ENCODE results near the gene MINDY2. TPM values are rescaled to one million over a fixed set of nuclear protein-coding genes. Genes with fewer than 3 reads are reported as not detected.

The MINDY2 gene, protein sequence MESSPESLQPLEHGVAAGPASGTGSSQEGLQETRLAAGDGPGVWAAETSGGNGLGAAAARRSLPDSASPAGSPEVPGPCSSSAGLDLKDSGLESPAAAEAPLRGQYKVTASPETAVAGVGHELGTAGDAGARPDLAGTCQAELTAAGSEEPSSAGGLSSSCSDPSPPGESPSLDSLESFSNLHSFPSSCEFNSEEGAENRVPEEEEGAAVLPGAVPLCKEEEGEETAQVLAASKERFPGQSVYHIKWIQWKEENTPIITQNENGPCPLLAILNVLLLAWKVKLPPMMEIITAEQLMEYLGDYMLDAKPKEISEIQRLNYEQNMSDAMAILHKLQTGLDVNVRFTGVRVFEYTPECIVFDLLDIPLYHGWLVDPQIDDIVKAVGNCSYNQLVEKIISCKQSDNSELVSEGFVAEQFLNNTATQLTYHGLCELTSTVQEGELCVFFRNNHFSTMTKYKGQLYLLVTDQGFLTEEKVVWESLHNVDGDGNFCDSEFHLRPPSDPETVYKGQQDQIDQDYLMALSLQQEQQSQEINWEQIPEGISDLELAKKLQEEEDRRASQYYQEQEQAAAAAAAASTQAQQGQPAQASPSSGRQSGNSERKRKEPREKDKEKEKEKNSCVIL
- 10.8 TPM for polyA plus RNA-seq (2013, experiment 1 of 2; ENCODE audit: insufficient read length)
- polyA plus RNA-seq (2013, experiment 2 of 2; ENCODE audit: insufficient read length) = 10.8 TPM

DNA sequence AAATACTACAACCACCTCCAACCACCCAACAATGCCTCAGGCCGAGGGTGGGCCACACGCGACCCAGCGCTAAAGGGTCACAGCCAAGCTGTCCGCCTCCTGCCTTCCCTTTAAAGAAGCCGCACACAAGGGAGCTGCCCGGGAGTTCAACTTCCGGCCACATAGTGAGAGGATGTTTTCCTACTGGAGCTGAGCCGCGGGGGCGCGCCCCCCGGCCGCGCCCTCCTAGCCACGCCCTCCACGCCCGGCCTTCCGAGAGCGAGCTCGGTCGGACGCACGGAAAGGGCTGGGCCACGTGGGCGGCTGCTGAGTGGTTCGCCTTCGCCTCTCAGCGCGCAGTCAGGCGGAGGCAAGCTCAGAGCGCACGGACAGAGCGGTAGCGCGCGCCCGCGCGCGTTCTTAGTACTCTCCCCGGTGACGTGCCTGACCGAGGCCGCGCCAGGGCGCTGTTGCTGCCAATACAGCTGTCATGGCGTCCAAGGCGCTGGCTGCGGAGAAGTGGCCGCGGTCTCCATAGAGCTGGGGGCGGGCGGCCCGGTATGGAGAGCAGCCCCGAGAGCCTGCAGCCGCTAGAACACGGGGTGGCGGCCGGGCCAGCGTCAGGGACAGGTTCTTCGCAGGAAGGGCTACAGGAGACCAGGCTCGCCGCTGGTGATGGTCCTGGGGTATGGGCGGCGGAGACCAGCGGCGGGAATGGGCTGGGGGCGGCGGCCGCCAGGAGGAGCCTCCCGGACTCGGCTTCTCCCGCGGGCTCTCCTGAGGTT lies at the start of gene MINDY2:
Gene MINDY2, plus strand, starts transcription at position 446 of the 764 bp plus-strand sequence. Its CDS starts 94 bp downstream, at position 540.
- DNase-seq = peak; percentile 99

DNA sequence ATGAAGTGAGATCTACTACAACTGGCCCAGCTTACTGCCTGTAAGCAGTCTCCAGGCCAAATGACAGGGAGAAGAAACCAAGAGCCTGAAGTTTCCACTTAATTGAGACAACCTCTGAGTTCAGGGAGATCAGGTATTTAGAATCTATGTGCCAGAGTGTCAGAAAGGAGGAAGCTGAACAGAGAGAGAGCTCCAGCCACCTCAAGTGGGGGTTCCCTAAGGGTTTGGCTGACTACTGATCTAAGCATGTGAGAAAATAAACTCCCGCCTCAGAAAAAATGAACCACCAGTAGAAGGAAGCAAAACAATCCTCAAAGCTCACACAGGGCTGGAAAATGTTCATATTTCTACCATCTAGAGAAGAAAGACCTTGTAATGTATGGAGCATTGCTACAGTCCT lies 46.6 kb upstream of the MINDY2 start:
- DNase-seq = peak; percentile 56

DNA sequence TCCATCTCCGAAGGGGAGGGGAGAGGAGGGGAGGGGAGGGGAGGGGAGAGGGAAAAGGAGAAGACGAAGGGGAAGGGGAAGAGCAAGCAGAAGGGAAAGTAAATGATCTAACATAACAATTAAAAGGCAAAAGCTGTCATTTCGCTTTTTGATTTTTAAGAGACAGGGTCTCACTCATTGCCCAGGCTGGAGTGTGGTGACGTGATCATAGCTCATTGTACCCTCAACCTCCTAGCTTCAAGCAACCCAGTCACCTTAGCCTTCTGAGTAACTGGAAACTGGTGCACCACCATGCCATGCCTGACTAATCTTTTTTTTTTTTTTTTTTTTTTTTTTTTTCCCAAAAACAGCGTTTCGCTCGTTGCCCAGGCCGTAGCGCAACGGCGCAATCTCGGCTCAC lies 44.2 kb upstream of the MINDY2 start:
- DNase-seq = no peak

DNA sequence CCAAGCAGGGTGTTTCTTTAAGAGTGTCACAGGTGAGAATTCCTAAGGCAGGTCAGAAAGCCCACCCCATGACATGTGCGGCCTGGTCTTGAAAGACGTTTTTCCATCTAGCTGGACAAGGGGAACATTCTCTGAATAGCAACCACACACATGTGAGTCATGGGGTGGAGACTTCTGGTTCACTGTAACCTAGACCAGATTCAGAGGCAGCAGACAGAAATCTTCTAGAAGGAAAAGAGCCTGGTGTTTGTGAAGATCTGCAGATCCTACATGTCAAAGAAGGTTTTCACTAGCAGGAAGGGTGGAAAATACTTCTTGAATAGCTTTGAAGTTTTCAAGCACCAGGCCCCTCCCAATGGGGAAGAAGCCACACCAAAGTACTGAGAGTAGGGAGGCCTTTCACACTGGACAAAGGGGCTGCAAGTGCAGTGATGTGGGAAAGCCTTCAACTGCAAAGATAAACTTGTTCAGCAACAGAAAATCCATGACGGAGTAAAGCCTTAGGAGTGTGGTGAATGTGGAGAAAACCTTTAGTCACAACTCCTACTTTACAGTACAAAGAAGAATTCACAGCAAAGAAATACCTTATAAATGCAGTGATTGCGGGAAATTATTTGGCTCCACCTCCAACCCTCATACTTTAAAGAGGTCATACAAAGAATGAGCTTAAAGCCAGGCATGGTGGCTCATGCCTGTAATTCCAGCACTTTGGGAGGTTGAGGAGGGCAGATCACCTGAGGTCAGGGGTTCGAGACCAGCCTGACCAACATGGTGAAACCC lies 39.2 kb upstream of the MINDY2 start:
- DNase-seq = peak; percentile 58

DNA sequence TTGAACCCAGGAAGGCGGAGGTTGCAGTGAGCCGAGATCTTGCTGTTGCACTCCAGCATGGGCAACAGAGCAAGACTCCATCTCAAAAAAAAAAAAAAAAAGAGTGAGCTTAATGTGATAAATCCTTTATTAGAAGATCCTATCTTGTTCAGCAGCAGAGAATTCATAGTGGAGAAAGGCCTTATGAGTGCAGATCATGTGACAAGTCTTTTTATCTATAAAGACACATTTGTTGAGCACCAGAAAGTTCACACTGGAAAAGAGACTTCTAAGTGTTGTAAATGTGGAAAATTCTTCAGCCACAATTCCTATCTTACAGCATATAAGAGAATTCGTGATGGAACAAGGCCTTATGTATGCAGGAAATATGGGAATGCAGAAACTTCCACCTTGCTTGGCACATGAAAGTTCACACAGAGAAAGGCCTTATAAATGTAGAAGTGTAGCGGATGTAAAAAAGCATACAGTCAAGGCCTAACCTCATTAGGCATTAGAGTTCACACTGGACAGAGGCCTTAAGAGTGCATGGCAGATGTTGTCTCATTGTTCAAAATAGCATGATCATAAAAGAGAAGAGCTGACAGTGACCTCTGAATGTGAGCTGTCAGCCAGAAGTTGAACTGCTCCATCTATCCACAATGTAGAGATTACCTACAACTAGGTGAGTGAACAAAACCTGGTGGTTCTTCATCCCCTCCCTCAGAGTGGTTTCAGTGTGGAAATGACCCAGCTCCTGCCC lies 38.3 kb upstream of the MINDY2 start:
- DNase-seq = no peak

DNA sequence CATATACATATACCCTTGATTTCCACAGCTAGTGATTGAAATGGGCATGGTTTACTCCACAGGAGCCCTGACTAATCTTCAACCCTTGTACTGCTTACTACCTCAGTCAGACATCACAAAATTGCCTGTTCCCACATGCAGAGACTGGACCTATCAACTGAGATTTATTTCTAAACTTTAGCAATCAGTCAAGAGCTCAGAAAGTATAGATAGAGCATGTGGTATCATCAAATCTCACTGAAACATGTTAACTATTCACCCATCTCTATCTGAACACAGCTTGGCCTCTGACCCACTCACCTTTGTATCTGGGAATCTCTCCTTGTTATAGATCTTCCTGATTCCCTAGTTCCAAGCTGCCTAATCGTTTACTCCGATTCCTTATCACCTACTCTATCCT lies 36.2 kb upstream of the MINDY2 start:
- no peak for DNase-seq

DNA sequence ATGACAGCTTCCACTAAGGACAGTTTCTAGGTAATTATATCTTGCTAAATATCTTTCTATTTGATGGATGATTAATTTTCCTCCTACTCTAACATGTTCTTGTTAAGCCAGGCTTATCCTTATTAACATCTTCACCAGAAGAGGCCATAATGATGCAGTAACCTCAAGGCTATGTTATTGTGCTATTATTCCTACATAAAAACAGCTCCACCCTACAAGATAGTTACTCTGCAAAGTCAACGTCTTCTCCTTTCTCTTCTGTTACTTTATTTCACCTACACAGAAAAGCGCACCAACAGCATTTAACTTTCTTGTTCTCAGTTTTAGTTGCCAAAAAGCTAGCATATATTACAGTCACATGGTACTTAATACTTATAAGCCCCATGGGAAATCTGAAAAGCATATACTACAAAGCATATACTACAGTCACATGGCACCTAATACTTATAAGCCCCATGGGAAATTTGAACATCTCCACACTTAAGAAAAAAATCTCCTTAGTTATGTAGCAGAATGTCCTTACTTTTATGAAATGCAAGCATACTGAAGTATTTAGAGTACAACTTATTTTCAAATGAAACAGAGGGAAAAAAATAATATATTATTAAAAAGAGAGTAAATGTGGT lies 35.0 kb upstream of the MINDY2 start:
- DNase-seq = no peak

DNA sequence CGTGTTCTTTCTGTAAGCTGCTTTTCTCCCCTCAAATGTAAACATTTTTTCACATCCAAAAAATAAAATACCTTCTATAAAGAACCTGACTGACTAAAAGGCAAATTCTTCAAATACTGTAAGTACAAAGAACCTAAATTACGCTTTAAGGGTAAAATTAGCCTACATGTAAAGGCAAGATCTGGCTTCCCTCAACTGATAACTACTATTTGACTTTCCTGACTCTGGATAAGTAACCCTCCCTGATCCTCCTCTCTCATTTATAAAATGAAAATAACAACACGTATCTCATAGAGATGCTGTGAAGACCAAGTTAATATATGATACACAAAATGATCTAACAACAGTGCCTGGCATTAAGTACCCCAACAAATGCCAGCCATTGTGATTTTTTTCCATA lies 33.8 kb upstream of the MINDY2 start:
- DNase-seq = no peak

DNA sequence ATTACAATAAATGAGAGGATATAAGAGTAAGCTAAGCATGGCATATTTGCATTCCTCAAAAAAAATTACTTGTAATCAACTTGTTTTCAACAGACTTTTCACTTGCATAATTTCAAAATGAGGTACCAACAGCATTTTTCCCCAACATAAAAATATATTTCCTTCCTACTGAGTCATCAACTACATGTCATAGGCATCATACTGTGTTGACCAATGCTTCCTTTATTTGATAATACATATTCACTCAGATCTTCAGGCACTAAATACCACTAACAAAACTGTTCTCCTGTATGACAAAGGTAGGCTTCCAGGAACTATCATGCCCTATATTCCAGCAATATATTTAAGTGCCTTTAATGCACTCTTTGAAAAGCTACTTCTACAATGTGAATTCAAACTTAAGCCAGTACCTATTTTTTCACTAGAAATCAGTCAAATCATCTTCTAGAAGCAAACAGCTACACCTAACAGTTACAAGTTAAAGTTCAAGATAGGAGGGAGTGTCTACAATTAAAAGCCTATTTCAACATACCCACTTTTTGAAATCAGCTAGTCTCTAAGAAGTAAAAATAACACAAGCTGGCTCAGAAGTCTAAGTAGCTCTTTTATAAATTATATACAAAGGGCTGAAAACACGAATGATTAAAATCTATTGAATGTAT lies 32.9 kb upstream of the MINDY2 start:
- DNase-seq = peak; percentile 12

DNA sequence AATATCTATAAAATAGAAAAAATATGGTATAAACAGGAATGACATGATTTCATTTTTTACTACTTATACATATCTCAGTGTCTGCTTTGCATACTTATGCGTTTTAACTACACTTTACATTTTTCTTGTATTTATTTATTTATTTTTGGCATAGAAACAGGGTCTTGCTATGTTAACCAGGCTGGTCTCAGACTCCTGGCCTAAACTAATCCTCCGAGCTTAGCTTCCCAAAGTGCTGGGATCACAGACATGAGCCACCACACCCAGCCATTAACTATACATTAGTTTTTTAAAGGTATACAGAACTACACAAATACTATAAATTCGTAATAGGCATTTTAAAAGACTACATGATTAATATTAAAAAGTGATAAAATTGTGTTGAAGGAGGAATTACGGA lies 30.7 kb upstream of the MINDY2 start:
- no peak for DNase-seq

DNA sequence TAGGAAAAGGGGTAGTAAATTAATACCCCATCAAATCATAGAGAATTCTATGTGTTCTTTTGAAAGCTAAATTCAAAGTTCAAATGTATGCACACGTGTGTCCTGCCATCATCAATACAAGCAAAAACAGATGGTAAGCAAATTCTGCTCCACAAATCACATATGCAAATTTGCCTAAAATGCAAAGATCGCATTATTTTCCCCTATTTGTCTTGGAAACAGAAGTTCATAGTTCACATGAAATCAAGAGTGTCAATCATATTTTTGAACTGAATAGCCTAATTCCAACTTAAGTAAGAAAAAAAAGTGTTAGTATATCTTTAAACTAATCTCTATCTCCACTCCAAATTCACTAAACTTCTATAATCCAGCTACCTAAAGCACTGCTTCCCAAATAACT lies 30.1 kb upstream of the MINDY2 start:
- no peak for DNase-seq

DNA sequence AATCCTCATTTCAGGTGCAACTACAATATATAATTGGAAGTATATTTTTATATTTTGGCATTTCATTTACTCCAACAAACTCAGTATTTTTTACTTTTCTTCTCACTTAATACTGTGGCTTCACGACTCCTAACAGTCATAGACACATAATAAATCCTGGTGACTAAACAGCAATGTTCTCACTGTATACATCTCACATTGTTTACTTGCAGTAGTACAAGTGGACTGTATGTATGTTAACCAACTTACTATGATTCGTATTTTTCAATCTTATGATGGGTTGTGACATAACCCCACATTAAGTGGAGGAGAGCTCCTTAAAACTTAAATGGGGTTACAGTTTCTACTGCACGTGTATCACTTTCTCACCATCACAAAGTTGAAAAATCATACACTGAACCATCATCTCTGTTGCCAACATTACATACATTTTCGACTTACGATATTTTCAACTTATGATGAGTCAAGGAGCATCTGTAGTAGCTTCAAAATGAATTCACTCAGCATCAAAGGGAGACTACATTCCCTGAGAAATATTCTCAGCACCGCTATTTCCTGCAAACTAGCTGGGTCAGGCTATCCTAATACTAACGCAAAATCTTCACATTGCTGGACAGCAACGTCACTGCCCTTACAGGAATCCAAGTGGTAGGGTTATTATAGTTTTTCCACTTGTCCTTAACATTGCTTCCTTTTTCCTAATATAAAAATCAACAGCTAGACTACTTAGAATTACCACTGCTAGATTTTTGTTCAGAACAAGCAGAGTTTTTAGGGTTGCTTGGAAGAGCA lies 28.9 kb upstream of the MINDY2 start:
- peak; percentile 84 for DNase-seq

DNA sequence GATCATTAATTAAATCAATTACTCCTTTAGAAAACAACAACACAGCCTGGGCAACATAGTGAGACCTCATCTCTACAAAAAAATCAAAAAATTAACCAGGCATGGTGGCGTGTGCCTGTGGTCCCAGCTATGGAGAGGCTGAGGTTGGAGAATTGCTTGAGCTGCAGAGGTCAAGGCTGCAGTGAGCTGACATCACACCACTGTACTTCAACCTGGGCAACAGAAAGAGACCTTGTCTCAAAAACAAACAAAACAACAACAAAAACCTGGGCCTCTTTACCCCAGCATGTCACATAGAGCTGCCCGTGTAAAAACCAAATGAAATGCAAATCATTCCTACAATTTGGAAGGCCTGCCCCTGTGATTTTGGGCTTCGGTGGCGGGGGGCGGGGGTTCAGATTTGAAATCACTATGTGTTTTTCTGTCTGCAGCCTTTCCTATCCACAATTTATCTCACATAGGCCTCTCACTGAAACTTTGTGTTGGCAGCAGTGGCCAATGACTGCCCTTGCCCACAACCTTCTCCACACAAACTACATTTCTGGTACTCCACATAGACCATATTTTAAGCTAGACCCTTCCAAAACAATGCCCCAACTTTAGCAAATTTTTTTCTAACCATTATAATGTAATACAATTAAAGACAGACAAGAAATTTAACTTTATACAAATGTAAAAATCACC lies 28.1 kb upstream of the MINDY2 start:
- DNase-seq = no peak

DNA sequence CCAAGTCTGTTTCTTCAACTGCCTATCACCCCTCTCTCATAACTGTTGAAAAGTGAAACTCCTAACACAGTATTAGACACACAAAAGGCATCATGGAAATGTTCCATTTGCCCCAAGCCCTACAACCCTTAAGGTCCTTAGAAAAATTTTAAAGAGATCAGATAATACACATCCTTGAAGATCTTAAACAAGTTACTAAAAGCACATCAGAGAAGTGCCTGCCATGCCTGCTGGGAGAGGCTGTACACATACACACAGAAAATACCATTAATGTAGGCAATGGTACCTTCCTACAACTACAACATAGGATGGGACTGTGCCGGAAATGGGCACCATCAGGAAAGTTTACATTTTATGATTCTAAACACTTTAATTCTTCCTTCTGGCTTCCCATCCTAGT lies 24.9 kb upstream of the MINDY2 start:
- no peak for DNase-seq

DNA sequence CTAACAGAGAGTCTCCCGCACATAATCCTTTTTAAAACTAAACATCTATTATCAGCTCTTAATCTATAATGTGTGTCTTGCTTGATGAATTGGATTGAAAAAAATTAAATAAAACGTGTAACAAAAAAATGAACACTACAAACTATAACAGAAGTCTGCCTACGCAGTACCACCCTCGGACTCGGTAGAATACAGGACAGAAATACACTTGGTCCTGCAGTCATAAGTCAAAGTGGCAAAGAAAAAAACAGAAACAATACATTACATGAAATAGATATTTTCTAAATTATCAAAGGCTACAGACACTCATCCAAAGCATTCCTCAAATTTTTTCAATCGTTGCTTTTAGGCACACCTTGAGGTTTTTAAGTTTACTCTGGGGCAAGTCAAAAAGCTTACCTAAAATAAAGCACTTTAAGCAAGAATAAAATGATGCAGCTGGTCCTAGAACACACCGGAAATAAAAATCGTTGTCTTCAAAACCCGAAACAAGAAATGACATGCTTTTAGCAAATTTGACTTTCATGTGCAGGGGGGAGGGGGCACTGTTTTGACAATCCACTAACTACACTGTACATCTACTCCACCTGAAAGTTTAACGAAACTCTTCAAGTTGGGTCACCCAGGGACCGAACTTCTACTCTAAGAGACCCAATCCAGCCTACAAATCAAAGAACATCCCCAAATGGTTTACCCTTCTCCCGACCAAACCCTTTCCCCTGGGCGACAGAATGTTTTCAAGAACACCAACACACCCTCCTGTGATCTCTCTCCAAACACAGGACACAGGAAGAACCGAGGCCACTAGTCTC lies 22.9 kb upstream of the MINDY2 start:
- DNase-seq = no peak

DNA sequence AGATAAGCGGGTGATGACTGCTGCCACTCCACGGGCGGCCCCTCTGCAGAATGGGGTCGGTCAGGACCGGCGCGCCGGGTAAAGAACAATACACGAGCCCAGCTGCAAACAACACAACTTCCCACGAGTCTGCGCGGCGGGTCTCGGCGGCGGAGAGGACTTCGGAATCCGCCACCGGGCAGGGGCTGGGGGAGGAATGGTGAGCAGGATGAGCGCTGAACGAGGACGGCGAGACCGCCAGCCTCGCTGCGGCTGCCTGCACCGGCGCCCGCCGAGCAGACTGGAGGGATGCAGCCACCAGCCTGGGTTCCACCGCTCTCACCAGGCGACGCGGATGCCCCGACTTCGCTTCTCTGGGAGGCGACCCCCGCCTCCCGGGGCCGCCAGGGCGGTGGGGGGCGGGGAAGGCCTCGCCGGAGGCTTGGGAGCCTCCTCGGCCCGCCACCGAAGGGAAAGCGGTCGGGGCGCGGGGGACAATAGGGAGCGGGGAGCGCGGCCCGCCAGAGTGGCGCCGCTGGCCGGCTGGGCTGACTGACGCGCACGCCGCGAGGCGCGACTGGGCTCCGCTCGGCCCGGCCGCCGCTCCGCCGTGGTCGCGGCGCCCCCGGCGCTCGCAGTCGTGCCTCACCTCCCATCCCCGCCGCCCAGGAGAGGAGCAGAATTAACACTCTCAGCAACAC lies 22.1 kb upstream of the MINDY2 start:
- no peak for DNase-seq

DNA sequence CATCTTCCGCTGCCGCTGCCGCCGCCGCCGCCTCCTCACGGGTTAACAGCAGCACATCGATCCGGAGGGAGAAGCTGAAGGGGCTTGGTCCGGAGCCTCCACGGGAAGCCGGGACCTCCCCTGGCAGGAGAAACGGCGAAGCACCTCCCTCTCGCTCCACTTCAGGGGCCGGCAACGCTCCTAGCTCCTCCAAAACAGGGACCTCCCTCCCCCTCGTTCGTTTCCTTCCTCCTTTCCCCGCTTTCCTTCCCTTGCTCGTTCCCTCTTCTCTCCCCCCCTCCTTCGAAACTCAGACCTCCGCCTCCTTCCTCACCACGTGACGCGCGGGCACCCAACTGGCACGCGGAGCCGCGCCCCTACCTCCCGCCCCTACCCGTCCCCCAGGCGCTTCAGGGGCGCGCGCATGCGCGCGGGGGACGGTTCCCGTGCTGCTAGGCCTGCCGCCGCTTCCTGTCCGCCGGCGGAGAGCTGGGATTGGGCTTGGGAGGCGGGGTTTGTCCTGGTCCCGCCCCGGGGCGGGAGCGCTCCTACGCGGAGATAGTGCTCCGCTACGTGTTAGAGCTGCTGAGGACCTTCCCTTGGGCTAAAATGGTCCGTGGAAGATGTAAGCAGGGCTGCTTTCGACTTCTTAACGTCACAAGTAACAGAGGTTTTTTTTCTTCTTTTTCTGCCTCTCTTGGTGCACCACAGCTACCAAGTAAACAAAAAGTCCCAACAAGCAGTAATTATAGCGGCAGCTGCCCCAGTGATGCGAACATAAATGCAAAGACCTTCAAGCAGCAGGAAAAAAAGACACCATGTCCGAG lies 21.4 kb upstream of the MINDY2 start, which contains the start of gene ADAM10:
Gene ADAM10, minus strand, starts transcription at position 176 of the 806 bp plus-strand sequence. Its CDS starts 173 bp downstream, at position 3.
- DNase-seq = peak; percentile 99

Measured in fibroblast of skin of abdomen (primary cell).